Right hindlimb (tissue), 1 donor: ENCODE results near the gene PLXNC1.

Experiments used
- DNase-seq: peaks from one replicate; pipeline ENCODE4 v3.0.0-alpha.2; 2018

Gene PLXNC1

DNA sequence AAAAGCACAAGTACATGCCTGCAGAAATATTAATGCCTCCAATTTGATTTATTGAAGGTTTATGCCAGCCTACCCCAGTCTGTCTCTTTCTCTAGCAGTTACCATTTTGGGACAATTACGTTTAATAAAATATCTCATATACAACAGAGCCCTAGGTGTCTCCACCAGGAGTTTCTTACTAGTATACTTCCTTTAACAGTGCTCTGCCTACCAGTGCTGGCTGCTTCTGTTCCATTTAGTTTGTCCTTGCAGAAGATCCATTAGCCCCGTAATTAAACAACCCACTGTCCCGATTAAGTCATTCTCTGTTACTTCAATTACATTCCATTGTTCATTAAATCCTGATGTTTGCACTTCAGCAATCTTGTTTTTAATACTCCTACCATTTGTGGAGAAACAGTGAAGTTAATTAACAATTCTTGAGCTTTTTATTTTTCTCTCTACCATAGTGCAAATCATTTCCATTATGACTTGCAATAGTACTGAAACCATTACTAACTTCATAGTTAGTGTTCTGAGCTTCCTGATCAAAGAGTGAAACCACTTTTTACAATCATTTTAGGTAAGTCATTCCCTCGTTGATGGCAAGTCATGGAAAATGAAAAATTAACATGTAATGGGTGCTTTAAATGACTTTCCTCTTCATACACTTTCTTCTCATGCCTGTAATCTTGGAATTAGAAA is 121.1 kb downstream of the PLXNC1 start:
- no peak for DNase-seq

DNA sequence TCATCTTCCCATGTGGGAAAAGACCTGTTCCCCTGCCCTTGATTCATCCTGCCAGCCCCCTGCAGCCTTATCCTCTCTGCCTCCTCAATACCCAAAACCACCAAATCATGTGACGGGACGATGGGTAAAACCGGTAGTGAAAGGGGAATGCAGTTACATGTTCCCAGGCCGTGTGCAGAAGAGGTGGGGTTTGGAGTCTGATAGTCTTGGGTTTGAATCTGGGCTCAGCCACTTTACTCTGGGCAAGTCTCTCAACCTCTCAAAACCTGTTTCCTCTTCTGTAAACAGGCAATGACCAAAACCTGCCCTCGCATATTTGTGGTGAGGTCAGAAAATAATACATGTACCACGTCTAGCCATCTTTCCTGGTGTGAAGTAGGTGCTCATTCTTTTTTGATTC is 123.0 kb downstream of the PLXNC1 start:
- no peak for DNase-seq

- DNase-seq: no peak
Measured at GRCh38 chr12:94272280-94272679, 123.9 kb downstream of the PLXNC1 start.

GRCh38 chr12:94273272-94273671 is 124.9 kb downstream of the PLXNC1 start:
- no peak for DNase-seq

- DNase-seq: no peak
Measured at GRCh38 chr12:94276725-94277124, 128.3 kb downstream of the PLXNC1 start.

DNA sequence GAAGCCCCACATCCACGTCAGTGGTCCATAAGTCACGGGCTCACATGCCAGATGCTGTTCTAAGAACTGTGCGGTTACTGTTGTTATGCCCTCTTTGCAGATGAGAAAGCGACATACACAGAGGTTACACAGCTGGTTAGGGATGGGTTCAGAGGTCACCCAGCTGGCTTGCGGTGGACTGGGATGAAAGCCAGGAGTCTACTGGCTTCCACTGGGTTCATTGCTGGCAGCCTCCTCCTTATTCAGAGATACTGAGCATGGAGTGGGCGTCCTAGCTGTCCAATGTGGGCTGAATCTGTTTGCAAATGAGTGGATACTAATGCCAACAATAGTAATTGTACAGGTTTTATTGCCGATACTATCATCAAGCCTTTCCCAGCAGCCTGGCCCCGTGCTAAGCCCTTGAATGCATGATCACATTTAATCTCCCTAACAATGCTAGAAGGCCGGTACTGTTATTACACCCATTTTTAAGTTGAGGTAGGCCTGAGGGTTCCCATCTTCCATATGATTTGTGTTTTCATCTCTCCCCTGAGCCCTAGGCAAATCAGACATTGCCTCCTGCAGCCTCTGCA is 129.1 kb downstream of the PLXNC1 start:
- no peak for DNase-seq

DNA sequence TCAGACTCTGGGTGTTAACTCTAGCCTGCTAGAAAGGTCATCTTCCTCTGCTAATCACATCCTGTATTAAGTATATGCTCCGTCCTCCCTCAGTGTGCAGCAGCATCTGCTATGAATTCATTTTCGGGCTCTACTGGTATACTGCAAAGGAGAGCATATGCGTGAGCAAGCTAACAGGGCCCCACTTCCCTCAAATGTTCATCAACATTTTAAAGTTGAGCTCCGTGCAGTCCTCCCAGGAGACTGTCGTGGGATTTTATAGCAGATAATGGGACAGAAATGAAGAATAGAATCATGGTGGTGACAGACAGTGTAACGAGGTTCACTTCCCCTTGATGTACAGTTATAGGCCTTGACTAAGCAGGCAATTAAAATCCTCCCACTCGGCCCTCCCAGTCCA is 131.7 kb downstream of the PLXNC1 start:
- DNase-seq: no peak

DNA sequence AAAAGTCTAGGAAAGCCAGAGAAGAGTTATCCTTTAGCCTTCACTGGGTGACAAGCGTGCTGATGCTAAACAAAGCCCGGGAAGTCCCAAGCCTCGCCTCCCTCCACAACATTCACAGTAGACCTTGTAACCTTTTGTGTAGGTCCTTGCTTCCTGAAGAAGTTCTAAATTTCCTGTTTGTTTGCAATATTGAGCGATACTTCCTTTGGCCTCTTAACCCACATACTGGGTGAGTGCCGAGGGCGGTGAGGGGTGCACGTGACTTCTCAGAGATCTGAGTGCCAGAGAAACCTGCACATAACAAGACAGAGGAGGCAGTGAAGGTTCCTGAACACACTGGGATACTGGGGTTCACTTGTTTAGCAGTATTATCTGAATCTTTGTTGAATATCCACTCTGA is 134.3 kb downstream of the PLXNC1 start:
- DNase-seq: no peak

- no peak for DNase-seq
Measured at GRCh38 chr12:94284046-94284445, 135.7 kb downstream of the PLXNC1 start.

GRCh38 chr12:94284859-94285258 is 136.5 kb downstream of the PLXNC1 start:
- DNase-seq: no peak

- no peak for DNase-seq
Measured at GRCh38 chr12:94285943-94286582, 137.7 kb downstream of the PLXNC1 start.

DNA sequence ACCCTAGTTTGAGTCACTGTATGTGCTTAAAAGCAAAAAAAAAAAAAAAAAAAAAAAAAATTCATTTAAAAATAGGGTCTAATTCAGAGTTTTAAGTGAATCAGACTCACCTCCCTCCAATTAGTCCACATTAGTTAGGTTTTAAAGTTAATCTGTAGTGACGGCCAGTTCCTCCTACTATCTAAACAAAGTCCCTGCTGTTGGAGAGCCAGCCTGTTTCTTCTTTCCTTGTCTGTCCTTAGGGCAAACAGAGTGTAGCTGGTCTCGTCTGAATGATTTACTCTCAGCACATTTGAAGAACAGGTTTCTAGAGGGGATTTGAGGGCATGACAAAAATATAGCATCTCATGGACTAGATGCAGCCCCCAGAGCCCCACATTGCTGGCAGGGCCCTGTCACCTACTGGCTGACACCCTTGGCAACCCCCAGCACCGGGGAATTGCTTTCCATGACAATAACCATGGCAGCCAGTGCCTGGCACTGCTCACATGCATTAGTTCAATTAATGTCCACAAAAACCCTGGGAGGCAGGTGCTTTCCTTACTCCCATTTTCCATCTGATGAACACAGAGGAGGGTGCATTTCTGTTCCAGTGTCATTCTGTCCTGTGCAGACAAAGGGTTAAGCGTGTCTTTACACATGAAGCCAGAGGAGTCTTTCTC is 138.3 kb downstream of the PLXNC1 start:
- no peak for DNase-seq

DNA sequence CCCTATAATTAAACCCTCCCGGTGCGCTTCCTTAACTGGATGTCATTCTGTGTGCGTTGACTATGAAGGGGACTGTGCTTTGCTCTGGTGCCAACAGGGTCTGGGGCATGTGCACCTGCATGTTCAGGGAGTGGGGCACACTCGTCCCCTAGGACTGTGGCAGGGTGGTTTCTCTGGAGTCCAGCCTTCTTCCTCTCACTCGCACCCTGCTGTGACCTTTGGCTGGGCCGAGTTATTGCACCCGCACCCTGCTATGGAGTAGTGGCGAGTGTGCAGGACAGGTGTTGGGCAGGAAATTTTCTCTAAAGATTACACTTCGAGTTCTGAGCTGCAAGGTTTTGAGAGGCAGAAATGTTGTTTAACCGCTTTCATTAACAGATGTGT is 138.9 kb downstream of the PLXNC1 start:
- no peak for DNase-seq

GRCh38 chr12:94289461-94290312 is 141.3 kb downstream of the PLXNC1 start:
- DNase-seq: peak; percentile 57

- peak; percentile 66 for DNase-seq
Measured at GRCh38 chr12:94290353-94290752, 142.0 kb downstream of the PLXNC1 start.

DNA sequence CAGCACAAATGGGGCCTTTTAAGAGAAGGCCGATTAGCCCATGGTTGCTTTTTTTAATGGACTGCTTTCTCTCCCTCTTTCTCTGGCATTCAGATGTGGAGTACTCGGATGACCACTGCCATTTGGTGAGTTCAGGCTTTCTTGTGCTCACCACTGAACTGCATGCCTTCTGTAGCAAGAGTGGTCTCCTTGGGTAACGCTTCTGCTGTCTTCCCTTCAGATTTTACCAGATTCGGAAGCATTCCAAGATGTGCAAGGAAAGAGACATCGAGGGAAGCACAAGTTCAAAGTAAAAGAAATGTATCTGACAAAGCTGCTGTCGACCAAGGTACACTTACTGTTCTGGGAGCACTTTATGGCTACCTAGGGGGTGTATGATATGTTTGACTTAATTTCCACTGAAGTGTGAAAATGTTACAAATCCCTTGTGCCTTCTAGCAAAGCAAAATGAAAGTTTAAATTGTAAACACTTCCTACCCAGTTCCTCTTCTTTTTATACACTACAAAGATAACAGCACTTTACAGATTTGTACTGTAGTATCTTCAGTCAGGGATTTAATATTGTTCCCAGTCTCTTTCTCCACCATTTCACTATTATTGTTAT is 148.8 kb downstream of the PLXNC1 start:
- no peak for DNase-seq

- DNase-seq: no peak
Measured at GRCh38 chr12:94297876-94298505, 149.6 kb downstream of the PLXNC1 start.

DNA sequence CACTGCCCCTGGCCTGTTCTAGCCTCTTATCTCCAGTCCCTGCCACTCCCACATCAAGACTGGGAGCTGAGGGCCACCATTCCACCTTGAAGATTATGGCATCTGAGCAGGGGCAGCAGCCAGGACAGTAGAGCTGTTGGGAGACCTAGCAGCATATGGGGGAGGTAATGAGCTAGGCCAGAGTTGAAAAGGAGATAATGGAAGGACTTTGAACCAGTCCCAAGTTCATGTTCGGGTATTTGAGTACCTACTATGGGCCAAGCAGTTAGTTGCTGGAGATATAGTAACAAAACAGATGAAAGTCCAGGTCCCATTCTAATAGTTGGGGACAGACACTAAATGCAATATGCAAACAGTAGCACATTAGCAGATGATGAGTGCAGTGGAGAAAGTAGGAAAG is 151.5 kb downstream of the PLXNC1 start:
- DNase-seq: no peak

GRCh38 chr12:94304012-94304411 is 155.6 kb downstream of the PLXNC1 start:
- DNase-seq: no peak

DNA sequence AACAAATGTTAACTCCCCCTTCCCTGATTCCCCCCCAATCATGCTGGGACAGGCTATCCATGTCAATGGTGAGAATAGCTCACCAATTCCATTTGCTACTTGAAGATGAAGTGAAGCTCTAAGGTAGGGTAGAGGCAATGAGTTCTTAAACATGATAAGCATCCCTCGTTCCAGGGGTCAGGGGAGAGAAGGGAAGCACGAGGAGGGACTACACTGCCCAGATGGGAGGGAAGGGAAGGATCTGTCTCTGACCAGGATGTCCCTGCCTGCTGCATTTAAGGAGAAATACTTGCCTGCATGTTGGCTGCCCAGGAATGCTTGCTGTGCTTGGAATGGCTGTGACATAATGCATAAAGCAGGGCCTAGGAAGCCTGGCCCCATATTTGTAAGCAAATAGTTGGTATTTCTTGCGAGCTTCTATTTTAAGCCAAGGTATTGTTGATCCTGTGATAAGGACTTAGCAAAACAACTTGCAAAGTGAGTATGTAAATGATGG is 156.2 kb downstream of the PLXNC1 start:
- no peak for DNase-seq

GRCh38 chr12:94305130-94305957 is 157.0 kb downstream of the PLXNC1 start:
- no peak for DNase-seq
